ENCODE measurements around the gene CCDC92B. TPM values are rescaled to one million over a fixed set of nuclear protein-coding genes. Genes with fewer than 3 reads are reported as not detected.

Gene CCDC92B
- total RNA-seq, 4 donors from 2014 or later = 0.30 TPM; not detected in 3

DNA sequence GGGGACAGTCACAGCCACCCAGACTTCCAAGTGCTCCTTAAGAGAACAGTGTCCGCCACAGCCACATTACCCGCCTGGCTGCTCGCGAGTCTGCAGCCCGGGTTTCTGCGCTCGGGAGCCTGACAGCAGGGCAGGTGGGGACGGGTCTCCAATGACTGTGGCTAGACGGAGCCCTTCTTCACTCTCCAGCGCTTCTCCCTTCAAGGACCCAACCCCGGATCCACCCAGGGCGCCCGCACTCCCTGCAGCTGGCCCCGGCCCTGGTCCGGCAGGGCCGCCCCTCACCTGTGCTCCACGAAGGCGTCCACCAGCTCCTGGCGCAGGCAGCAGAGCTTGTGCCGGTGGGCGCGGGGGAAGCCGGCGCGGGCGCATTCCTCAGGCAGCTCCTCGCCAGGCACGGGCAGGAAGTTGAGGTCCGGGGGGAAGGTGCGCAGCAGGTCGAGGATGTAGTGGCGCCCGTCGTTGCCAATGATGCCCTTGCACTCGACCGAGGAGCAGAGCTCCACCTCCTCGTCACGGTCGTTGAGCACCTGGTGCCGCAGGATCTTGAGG, 51.8 kb downstream of the CCDC92B start:
- Histone ChIP-seq H3K4me1 (no peaks in the 10 kb centered on the region), H3K27ac (no peak overlapping the region), H3K4me3 (no peak overlapping the region), H3K9me3 (no peaks in the 10 kb centered on the region), H3K36me3 (peaks cover 0 to 100% (median 35%) of the 10 kb centered on the region in 3 donors), H3K27me3 (no peaks in the 10 kb centered on the region)
- no peak for DNase-seq (ENCODE audit: low spot score in 2 of 2)
- TF ChIP-seq EP300 (IDR thresholded peaks at IDR 0.05) = no peak
- TF ChIP-seq, protein P1, sequence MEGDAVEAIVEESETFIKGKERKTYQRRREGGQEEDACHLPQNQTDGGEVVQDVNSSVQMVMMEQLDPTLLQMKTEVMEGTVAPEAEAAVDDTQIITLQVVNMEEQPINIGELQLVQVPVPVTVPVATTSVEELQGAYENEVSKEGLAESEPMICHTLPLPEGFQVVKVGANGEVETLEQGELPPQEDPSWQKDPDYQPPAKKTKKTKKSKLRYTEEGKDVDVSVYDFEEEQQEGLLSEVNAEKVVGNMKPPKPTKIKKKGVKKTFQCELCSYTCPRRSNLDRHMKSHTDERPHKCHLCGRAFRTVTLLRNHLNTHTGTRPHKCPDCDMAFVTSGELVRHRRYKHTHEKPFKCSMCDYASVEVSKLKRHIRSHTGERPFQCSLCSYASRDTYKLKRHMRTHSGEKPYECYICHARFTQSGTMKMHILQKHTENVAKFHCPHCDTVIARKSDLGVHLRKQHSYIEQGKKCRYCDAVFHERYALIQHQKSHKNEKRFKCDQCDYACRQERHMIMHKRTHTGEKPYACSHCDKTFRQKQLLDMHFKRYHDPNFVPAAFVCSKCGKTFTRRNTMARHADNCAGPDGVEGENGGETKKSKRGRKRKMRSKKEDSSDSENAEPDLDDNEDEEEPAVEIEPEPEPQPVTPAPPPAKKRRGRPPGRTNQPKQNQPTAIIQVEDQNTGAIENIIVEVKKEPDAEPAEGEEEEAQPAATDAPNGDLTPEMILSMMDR (IDR thresholded peaks at IDR 0.05) = no peak
- no peak for TF ChIP-seq POLR2A (IDR thresholded peaks at IDR 0.05)
- 97% methylated on average over 40 of the region's 40 CpGs for WGBS, 2 donors

DNA sequence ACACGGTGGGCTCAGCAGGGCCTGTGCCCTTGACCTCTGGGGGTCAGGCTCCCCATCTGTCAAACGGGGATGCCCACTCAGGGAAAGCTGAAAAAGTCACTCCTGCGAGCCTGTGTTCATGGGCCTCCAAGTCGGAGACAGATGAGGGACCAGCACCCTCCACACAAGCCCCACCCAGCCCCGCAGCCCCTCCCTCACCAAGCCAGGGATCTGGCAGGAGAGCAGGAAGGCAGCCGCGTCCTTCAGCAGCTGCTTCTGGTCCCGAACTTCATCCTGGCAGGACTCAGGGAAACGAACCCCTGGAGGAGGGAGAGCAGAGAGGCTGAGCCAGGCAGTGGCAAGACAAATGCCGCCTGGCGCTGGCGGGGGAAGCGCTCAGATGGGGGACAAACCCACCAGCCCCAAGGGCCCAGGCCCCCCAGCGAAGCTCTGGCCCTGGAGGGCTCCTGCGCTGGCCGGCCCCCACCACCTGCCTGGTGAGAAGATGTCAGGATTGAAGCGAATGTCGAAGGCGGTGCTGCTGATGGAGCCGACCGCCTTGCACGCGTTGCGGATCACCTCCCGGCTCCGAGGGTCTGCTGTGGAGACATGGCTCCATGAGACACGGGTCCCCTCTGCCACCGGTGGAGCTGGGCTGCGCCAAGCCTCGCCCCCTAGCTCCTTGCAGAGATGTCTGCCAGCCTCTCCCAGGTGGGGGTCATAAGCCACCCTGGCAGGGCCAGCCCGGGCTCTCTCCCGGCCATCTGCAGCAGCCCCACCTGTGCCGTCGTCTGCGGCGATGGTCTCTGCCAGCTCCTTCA, 53.3 kb downstream of the CCDC92B start:
- Histone ChIP-seq H3K4me3 (no peak overlapping the region), H3K27ac (no peak overlapping the region), H3K36me3 (peaks cover 0 to 100% (median 37%) of the 10 kb centered on the region in 3 donors), H3K27me3 (no peaks in the 10 kb centered on the region), H3K9me3 (no peaks in the 10 kb centered on the region), H3K4me1 (no peaks in the 10 kb centered on the region)
- 90 to 95% methylated on average over 12 to 13 of the region's 36 CpGs for WGBS, 2 donors
- no peak for TF ChIP-seq EP300 (IDR thresholded peaks at IDR 0.05)
- TF ChIP-seq POLR2A (IDR thresholded peaks at IDR 0.05) = no peak
- TF ChIP-seq, protein P1 (IDR thresholded peaks at IDR 0.05) = no peak
- no peak for DNase-seq (ENCODE audit: low spot score in 2 of 2)

DNA sequence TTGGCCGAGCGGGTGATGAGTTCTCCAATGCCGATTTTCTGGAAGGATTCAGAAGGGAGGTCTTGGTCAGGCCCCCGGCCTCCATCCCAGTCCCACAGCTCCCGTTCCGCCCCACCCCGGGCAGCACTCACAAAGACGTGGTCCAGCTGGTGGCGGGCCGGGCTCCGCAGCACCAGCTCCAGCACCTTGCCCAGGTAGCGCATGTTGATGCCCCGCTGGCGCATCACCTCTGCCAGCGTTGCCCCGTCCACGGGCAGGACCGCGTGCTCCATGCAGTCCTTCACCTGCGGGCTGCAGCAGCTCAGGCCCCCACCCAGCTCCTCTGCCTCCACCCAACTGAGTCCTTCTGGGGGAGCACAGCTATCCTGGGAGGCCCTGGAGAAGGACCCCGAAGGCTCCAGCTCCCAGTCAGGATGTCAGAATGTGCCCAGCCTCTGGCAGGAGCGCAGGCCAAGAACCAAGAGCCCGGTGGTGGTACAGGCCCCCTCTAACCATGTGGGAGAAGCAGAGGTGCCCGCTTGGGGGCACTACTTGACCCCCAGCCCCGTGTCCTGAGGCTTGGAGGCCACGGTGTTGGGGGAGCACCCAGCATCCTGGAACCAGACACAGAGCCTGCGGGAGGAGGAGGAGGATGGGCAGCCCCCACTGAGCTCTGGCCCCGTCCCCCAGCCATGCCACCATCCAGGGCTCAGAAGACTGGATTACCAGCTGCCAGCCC, 54.0 kb downstream of the CCDC92B start:
- Histone ChIP-seq H3K4me3 (no peak overlapping the region), H3K27me3 (no peaks in the 10 kb centered on the region), H3K36me3 (peaks cover 0 to 100% (median 42%) of the 10 kb centered on the region in 3 donors), H3K9me3 (no peaks in the 10 kb centered on the region), H3K27ac (no peak overlapping the region), H3K4me1 (peaks cover 0 to 1% (median 0%) of the 10 kb centered on the region in 4 donors)
- 90% methylated on average over 22 to 27 of the region's 28 CpGs for WGBS, 2 donors
- no peak for TF ChIP-seq POLR2A (IDR thresholded peaks at IDR 0.05)
- TF ChIP-seq, protein P1 (IDR thresholded peaks at IDR 0.05) = no peak
- TF ChIP-seq EP300 (IDR thresholded peaks at IDR 0.05) = no peak
- no peak for DNase-seq (ENCODE audit: low spot score in 2 of 2)

DNA sequence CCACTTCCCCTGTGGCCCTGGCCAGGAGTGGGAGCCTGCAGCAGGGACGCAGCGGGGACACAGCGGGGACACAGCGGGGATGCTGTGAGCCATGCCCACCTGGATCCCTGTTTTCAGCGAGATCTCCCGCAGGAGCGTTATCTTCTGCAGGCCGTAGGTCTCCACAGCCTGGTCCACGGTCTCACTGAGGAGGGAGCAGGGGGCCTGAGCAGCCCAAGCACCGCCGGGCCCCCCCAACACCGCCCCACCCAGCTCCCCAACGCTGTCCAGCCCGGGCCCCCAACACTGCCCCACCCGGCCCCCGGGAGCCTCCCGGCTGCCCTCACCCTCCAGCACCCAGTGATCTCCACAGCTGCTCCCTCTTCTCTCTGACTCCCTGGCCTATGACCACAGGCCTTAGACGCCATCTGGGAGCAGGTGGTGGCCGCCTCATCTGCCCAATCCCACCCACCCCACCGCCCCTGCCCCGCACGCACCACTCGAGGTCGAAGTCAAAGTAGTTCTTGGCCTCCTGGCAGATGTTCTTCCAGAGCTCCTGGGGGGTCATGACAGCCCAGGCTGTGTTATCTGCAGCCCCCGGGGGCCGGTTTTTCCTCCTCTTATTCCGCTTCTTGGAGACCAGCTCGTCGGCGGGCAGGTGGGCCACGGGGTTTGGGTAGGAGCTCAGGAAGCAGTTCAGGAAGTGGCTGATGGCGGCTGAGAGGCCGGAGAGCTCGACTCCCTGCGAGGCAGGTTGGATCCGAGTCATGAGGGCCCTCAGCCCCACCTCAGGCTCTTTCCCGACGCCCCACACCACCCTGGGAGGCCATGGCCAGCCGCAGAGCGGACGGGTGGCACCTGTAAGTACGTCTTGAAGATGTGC, 54.8 kb downstream of the CCDC92B start:
- no peak for DNase-seq (ENCODE audit: low spot score in 2 of 2)
- H3K4me3 ChIP-seq = no peak overlapping the region
- TF ChIP-seq POLR2A (IDR thresholded peaks at IDR 0.05) = no peak
- no peak for TF ChIP-seq EP300 (IDR thresholded peaks at IDR 0.05)
- TF ChIP-seq, protein P1 (IDR thresholded peaks at IDR 0.05) = no peak
- WGBS, 2 donors = 90 to 93% methylated on average over 31 to 35 of the region's 42 CpGs
- H3K27me3 ChIP-seq = no peaks in the 10 kb centered on the region
- H3K27ac ChIP-seq = no peak overlapping the region
- peaks cover 0 to 9% (median 0%) of the 10 kb centered on the region in 4 donors for H3K4me1 ChIP-seq
- H3K36me3 ChIP-seq = peaks cover 0 to 100% (median 42%) of the 10 kb centered on the region in 3 donors
- H3K9me3 ChIP-seq = no peaks in the 10 kb centered on the region

All from tibial nerve (tissue), 4 donors.